Right kidney (tissue), 1 donor: ENCODE data around the gene NAP1L4.
A peak's percentile ranks its signal among the peaks of the same experiment; 100 is the strongest.

Experiments used
- DNase-seq: peaks from one replicate; pipeline ENCODE4 v3.0.0-alpha.2; 2016

The NAP1L4 gene

GRCh38 chr11:3011891-3012885 lies 20.1 kb upstream of the NAP1L4 start:
- DNase-seq, result no peak

- DNase-seq, result no peak
Measured at GRCh38 chr11:3010521-3011275, 18.6 kb upstream of the NAP1L4 start.

GRCh38 chr11:3010004-3010403 lies 17.9 kb upstream of the NAP1L4 start:
- no peak for DNase-seq

- DNase-seq, result no peak
Measured at GRCh38 chr11:3009481-3009880, 17.4 kb upstream of the NAP1L4 start.

GRCh38 chr11:3008746-3009336 lies 16.7 kb upstream of the NAP1L4 start:
- no peak for DNase-seq

- DNase-seq, result no peak
Measured at GRCh38 chr11:3007404-3008010, 15.4 kb upstream of the NAP1L4 start.

GRCh38 chr11:3006505-3007260 lies 14.6 kb upstream of the NAP1L4 start:
- DNase-seq, result no peak

- DNase-seq, result no peak
Measured at GRCh38 chr11:3004481-3004880, 12.4 kb upstream of the NAP1L4 start.

GRCh38 chr11:3003396-3004231 lies 11.5 kb upstream of the NAP1L4 start:
- no peak for DNase-seq

GRCh38 chr11:3002871-3003270 lies 10.7 kb upstream of the NAP1L4 start:
- DNase-seq, result no peak

- DNase-seq, result no peak
Measured at GRCh38 chr11:3002351-3002861, 10.3 kb upstream of the NAP1L4 start.

- no peak for DNase-seq
Measured at GRCh38 chr11:3001496-3001895, 9.4 kb upstream of the NAP1L4 start.

- peak; percentile 31 for DNase-seq
Measured at GRCh38 chr11:3000032-3000961, 8.2 kb upstream of the NAP1L4 start.

- DNase-seq, result no peak
Measured at GRCh38 chr11:2999464-2999998, 7.4 kb upstream of the NAP1L4 start.

GRCh38 chr11:2998073-2998850 lies 6.1 kb upstream of the NAP1L4 start:
- no peak for DNase-seq

- DNase-seq, result no peak
Measured at GRCh38 chr11:2997406-2997805, 5.3 kb upstream of the NAP1L4 start.

GRCh38 chr11:2996976-2997375 lies 4.8 kb upstream of the NAP1L4 start:
- no peak for DNase-seq

- DNase-seq, result no peak
Measured at GRCh38 chr11:2995893-2996554, 3.9 kb upstream of the NAP1L4 start.
